Measurements from ENCODE around the gene MCRS1. TPM values are rescaled to one million over a fixed set of nuclear protein-coding genes. Genes with fewer than 3 reads are reported as not detected.

Gene MCRS1
- polyA plus RNA-seq, 3 donors: 26.5 to 42.7 (median 38.3) TPM

DNA sequence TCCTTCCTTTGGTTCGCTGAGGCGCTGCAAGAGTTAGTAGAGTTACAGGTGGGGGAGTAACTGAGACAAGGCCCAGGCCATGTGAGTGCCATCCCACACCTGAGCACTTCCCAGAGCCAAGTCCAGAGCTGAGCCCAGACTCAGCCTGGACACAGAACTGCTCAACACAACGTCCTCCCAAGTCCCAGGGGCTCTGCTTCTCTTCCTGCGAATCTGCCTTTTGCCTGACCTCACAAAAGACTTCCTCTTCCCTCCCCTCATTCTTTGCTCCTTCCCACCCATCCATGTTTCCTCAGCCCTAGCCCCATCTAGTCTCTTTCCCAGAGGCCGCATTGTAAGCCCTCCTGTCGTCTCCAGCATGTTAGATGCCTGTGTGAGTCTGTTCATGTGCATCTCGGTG, 16.6 kb upstream of the MCRS1 start:
- 62 to 81% (median 64%) methylated on average over 7 of the region's 7 CpGs for WGBS, 3 donors
- H3K27ac ChIP-seq (ENCODE audit: low read depth, low read length): no peak overlapping the region

DNA sequence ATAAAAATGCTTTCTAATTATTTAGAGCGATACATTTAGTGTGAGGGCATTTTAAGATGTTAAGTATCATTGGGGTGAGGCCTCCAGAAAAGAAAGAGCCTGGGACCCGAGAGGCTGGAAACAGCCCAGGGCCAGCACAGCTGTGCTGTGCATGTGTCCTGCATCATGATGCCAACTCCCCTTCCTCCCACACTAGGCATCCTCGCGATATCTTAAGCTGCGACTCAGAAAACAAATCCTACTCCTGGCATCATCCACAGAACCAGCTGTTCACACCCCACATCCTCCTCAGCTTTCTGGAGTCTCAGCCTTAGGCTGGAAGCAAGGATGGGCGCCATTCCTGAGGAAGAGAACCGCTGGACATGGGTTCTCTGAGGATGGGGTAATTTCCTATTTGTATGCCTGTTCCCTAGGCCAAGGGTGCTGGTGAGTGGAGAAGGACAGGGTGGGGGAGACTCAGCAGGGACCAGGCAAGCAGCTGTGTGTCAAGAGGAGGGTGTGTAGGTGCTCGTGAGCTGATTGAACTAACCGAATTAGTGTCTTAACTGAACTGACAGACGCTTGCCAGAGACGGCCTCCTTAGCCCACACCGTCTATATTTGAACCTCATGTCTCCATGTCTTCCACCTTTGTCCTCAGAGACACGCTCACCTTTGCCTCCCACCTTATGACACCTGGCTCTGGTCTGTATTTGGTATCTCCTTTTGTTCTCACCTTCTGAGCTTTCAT, 15.6 kb upstream of the MCRS1 start:
- no peak overlapping the region for H3K27ac ChIP-seq (ENCODE audit: low read depth, low read length)
- WGBS, 3 donors: 71 to 80% (median 74%) methylated on average over 13 of the region's 13 CpGs

DNA sequence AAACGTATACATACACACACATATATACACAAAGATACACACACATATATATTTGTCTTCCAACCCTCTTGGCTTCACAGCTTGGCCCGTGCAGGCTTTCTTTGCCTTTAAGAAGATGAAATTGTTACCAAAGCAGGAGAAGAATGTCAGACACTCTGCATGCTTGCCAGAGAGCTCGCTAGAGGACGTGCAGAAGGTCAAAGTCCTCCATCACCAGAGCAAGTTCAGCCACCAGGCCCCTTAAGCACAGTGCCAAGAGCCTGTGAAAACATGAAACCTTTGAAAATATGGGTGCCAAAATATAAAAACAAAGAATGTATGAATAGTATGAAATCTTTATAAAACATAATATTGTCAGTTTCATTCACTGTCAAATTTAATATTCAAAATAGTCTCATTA, 14.9 kb upstream of the MCRS1 start:
- 29 to 63% (median 47%) methylated on average over 4 of the region's 4 CpGs for WGBS, 3 donors
- H3K27ac ChIP-seq (ENCODE audit: low read depth, low read length): no peak overlapping the region

DNA sequence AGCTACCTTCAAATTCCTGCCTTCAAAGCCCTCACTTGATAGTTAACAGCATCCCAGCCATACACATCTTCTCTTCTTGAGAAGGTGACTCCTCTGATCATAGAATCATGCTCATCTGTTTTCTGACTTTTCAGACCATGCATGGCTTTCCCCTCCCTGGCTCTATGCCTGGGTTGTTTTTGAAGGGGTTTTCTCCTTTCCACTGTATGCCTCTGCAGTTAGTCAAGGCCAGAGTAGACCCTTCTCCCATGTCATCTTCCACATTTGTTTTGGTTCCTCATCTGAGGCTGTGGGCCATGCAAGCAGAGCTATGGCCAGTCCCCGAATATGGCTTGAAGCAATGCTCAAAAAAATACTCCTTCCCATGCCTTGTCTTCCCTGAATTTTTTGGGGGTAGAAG, 14.3 kb upstream of the MCRS1 start:
- H3K27ac ChIP-seq (ENCODE audit: low read depth, low read length): no peak overlapping the region
- WGBS, 3 donors: 57 to 81% (median 81%) methylated on average over 1 of the region's 1 CpG

DNA sequence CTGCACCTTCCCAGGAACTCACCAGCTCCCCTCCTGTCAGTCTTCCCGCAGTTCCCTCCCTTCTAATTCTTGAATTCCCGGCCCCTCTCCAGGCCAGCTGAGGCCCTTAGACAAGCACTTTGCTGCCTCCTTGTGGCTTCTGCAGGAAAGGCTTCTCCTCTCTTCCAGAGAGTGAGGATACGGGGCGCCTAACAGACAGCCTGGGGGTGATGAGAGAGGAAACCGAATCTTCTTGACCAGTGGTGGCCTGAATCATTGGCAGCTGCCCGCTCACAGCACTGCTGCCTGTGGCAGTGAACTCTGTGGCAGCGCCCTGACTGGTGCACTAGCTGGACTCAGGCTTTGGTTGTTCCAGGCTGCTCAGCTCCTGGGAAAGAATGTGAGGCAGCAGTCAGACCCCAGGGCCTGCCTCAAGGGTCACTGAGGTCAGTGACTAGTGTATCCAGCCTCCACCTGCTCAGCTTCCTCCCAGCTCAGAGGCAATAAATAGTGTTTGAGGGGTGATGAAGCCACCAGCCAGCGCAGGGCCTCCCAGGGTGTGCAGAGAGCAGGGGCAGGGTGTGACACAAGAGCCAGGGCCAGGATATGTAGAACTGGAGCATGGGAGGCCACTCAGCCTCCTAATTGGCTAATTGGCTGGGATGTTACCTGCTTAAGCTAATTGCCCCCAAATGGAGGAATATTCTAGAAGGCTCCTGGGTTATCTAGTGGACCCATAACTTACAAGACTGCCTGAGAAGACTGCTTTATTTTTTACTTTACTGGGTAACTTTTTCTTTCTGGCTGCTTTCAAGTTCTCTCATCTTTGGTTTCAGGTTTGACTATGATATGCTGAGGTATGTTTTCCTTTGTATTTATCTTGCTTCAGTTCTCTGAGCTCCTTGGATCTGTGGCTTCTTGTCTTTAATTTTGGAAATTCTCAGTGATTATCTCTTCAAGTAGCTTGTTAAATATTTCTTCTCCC, 12.9 kb upstream of the MCRS1 start:
- H3K27ac ChIP-seq (ENCODE audit: low read depth, low read length): no peak overlapping the region
- 27 to 39% (median 39%) methylated on average over 8 of the region's 8 CpGs for WGBS, 3 donors

DNA sequence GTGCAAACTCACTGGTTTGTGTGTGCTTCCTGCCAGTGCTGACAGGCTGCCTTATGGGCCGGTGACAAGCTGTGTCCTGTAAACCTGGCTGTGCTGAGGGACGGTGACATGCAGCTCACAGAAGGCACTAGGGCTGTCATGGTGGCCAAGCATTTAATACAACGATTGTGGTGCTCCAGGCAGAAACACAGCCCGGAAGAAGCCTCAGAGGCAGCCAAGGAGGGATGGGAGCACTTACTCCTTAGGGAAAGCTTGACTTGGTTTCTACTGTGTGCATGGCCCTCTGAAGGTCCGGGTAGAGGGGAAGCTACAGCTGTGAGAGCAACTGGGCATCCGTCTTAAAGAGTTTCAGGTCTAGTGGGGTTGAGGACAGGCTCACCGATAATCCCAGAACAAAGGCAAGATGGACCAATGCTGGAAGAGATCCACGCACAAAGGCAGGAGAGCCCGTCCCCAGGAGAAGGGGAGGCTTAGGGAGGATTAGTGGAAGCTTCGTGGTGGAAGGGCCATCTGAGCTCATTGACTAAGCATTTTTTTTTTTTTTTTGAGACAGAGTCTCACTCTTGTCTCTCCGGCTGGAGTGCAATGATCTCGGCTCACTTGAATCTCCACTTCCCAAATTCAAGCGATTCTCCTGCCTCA, 10.7 kb upstream of the MCRS1 start:
- H3K27ac ChIP-seq (ENCODE audit: low read depth, low read length): no peak overlapping the region
- 67 to 90% (median 80%) methylated on average over 13 of the region's 13 CpGs for WGBS, 3 donors

DNA sequence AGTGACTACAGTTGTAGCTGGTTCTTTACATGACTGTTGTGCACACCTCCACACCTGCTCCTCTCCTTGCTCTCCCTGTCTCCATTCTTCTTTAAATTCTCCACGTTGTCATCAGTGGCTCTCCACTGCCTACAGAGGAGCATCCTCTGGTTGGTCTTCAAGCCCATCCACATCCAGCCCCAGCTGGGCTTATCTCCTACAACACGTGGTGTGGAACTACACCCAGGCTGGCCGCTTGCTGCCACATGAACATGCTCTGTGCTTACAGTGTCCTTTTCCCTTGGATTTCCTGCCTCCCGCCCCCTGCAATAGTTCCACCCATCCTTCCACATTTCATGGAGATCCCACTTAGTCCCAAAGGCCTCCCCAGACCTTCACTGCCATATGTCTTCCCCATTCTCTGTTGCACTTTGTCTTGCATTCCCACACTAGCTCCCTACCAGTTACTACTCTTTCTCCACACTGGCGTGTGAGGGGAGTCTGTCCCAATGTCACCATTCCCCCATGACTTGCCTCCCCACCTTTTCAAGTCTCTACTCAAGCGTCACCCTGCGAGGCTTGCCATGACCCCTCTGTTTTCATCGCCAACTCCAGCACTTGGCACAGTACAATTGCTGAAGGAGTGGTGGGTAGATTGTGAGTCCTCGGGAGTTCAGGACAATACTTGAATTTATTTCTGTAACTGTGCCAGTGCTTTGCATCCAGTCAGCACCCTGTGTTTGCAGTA, 9.8 kb upstream of the MCRS1 start:
- WGBS, 3 donors: 74 to 82% (median 79%) methylated on average over 9 of the region's 9 CpGs
- H3K27ac ChIP-seq (ENCODE audit: low read depth, low read length): no peak overlapping the region

DNA sequence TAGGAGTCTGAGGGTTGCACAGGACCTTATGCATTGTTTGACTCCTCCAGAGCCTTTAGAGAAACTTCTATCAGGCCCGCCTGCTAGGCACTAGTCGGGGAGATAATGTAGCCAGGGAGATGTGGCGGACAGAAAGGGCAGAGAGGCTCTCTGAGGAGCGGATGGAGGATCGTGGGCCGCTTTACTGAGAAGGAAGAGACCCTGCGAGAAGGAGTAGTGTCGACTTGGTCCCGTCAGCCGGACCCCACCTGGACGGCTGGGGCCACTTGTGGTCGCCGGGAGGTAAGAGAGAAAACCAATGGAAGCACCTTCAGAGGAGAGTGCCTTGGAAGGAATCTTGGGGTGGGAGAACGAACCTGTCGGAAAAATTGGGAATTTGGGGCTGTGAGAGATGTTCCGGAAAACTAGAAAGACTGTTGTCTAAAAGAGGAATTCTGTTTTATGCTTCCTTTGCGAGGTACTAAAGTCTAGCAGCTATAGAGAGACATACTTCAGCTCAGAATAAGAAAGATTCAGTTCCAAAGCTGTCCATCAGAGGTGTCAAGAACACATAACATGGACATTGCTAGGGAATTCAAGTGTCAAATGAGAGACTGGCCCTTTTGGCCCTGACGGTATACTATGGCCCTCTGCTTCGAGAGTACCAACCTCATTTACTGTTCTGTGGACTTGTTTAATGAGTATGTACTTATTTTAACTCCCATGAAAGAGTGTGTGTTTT, 660 bp upstream of the MCRS1 start:
- 2 to 3% (median 3%) methylated on average over 19 of the region's 19 CpGs for WGBS, 3 donors
- H3K27ac ChIP-seq (ENCODE audit: low read depth, low read length): no peak overlapping the region

DNA sequence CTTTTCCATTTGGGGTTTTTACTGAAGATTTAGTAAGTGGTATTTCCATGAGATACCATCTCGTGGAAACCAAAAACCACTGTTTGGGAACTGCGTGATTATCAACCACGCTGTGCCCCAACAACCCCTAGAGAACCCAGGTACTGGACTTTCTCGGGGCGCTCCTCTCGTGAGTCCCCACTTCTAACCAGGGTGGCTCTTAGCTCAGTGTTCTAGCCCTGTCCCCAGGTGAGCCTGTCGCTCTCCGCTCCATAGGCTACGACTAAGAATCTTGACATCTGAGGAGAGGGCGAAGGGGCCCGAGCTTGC, 686 bp downstream of the MCRS1 start:
- 4 to 5% (median 4%) methylated on average over 11 of the region's 11 CpGs for WGBS, 3 donors
- no peak overlapping the region for H3K27ac ChIP-seq (ENCODE audit: low read depth, low read length)

DNA sequence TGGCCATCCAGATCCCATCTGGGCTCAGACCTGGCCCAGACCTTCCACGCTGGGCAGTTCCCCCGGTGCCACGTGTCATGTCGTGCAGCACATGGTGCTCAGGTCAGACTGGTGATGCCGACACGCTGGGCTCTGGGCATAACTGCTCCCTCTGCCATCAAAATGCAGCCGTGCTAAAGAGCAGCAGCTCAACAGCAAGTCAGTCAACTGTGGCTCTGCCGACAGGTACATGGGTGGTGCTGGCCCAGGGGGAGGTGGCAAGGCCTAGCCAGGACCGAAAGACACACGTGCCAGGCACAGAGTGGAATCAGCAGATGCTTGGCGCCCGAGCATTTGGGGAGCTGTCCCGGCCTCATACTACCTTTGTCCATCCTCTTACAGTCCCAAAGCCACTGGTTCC, 1.6 kb downstream of the MCRS1 start:
- H3K27ac ChIP-seq (ENCODE audit: low read depth, low read length): no peak overlapping the region
- WGBS, 3 donors: 90 to 95% (median 95%) methylated on average over 13 of the region's 13 CpGs

DNA sequence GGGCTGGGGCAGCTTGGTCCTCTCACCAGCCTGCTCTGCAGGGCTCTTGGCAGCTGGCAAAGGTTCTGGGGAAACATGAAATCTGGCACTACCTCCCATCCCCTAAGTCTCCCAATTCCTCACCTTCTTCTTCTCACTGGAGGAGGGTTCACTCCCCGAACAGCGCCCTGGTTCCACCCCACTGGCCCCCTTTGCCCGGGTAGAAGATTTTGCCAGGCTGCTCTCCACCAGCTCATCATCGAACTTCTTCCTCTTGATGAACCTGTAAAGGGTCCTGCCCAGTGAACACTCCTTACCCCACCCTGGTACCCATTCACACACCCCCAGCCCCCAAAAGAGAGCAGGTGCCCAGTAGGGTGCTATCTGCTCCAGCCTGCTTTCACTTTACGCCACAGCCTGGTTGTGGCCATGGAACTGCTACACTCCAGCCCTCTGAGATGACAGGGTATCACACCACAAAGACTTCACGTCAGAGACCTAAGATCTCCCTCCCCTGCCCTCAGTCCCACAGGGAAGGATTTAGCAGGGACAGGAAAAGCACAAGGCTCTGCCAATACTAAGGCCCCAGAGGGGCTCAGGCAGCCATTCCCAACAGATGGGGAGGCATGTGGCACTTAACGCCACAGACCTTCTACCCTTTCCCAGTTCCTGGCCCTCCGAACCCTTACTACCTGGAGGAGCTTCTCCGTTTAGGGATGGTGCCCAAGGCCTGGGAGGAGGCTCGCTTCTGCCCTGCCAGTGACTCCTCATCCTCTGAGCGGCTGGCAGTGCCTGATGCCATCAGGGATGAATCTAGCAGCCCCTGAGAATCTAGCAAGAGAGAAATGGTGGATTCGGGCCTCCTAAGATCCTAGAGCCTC, 2.3 kb downstream of the MCRS1 start:
- WGBS, 3 donors: 91 to 95% (median 93%) methylated on average over 12 of the region's 12 CpGs
- H3K27ac ChIP-seq (ENCODE audit: low read depth, low read length): no peak overlapping the region

DNA sequence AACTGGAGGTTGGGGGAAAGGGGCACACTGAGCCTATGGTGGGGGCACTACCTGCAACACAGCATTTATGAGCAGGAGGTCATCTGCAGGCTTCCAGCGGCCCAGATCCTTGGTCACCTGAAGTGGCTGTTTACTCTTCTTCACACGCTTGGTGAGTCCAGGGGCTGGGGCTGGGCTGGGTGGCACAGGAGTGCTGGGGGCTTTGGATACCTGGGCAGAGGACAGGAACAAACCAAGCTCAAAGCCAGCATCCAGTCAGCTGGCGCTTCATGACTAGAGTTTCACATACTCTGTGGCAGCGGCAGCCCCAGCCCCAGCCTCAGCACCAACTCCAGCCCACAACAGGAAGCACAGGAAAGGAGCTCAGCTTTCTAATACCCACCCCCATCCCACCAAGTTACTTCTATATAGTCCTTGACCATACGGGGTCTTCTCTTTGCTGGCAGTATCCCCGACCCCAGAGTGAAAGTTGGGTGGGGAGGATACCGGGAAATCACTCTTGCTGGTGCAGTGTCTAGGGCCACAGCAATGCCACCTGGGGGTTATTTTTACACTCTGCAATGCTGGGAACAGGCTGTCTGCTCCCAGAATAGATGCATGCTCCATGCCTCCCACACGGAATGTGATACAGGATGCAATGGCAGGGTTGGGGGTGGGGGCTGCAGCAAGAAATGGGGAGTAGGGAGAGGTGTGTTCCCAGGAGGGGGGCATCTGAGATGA, 3.1 kb downstream of the MCRS1 start:
- no peak overlapping the region for H3K27ac ChIP-seq (ENCODE audit: low read depth, low read length)
- 70 to 82% (median 70%) methylated on average over 8 of the region's 8 CpGs for WGBS, 3 donors

DNA sequence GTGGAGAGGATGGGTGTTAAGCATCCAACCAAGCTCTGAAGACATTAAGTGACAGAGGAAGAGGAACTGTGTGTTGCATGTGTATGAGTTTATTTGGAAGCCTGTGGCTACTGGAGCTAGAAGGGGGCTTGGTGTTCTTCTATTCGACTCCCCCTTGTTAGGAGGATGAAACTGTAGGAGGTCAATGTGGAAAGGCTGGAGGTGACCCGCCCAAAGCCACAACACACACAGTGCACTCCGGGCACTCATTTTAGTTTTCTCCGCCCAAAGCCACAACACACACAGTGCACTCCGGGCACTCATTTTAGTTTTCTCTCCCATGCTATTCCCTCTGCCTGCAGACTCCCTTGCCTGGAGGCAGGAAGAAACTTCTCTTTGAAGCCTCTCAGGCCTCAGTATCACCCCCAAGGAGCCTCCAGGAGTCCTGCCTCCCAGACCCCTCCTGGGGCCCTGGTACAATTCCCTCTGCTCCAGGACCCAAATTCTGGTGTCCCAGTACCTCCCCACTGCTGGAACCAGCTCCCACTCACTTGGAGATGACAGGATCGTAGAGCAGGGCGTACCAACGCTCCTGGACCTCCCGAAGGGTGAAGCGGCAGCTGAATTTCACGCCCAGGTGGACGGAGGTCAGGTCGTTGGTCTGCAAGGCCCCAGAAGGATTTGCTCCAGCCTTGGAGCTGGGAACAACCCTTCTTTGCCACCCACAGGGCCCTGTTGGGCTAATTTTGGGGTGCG, 3.8 kb downstream of the MCRS1 start:
- WGBS, 3 donors: 94 to 95% (median 94%) methylated on average over 14 of the region's 14 CpGs

DNA sequence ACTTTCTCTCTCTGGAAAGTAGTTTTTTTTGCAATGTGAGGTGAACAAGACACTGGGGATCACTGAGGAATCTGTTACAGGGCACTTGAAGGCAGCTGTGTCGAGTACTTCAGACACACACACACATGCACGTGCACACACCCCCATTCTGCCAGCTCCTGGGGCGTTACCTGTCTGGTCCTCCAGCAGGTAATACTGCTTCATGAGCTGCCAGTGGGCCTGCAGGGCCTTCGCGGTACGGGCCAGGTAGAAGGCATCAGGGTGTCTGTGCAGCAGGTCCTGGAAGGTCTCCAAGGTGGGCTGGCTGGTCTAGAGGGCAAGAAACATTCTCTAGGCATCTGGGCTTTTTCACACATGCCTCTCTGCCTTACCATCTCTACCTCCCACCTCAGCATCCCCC, 5.1 kb downstream of the MCRS1 start:
- H3K27ac ChIP-seq (ENCODE audit: low read depth, low read length): no peak overlapping the region
- 91 to 93% (median 93%) methylated on average over 6 of the region's 6 CpGs for WGBS, 3 donors

More for the DNA sequence above, 3.8 kb downstream of the MCRS1 start:
- no peak overlapping the region for H3K27ac ChIP-seq (ENCODE audit: low read depth, low read length)

DNA sequence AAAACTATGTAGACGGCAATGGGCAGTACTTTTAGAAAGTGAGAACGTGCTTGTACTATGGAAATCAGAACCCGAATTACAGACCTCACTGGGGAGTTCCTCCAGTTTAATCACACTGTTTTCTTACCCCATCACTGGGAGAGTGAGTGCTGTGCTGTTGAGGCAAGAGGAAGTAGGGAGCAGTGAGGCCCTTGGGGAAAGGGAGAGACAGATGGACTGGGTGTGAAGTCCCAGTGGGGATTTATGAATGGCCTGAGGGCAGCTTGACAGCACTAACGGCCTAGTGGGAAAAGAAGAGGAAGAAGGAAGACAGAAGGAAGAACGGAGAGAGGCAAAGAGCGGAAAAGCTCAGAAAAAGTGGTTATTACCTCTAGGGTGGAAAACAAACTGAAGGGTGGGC, 5.7 kb downstream of the MCRS1 start:
- WGBS, 3 donors: 78 to 86% (median 79%) methylated on average over 6 of the region's 6 CpGs
- H3K27ac ChIP-seq (ENCODE audit: low read depth, low read length): no peak overlapping the region

DNA sequence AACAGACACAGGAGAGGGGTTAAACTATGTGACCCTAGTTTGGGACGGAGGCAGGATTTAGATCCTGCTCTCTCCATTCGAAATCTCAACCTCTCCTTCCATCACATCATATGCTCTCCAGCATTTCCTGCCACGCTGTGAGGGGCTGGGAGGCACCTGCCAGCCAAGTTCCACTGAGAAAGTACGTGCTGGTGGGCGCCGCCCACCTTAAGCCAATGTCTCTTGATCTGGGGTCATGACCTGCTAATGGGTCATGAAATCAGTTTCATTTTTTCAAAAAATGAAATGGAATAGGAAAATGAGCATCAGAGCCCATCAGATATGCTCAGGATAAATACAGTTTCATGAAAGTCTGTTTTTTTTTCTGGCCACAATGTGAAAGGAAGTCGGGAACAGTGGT, 7.2 kb downstream of the MCRS1 start:
- no peak overlapping the region for H3K27ac ChIP-seq (ENCODE audit: low read depth, low read length)
- 81 to 91% (median 89%) methylated on average over 7 of the region's 7 CpGs for WGBS, 3 donors
